Glutamatergic neuron (in vitro differentiated cells): Measurements from ENCODE around the gene TSHZ2. TPM values are rescaled to one million over a fixed set of nuclear protein-coding genes. Genes with fewer than 3 reads are reported as not detected.

Experiments used
- DNase-seq: peaks from one replicate; pipeline ENCODE4 v3.0.0; 2022
- H3K27ac Mint-ChIP-seq: one replicate; pipeline ENCODE4 v1.8.0; 2020; ENCODE audit warnings: mild to moderate bottlenecking, mixed read lengths, inconsistent platforms; ENCODE audit not compliant: unreplicated experiment
- H3K27me3 Mint-ChIP-seq: one replicate; pipeline ENCODE4 v1.8.0; 2020; ENCODE audit warnings: mild to moderate bottlenecking, moderate library complexity, mixed read lengths, inconsistent platforms; ENCODE audit not compliant: unreplicated experiment
- H3K36me3 Mint-ChIP-seq: one replicate; pipeline ENCODE4 v1.8.0; 2020; ENCODE audit warnings: mild to moderate bottlenecking, mixed read lengths, inconsistent platforms; ENCODE audit not compliant: unreplicated experiment
- H3K4me1 Mint-ChIP-seq: one replicate; pipeline ENCODE4 v1.8.0; 2020; ENCODE audit warnings: mild to moderate bottlenecking, low read depth, mixed read lengths, inconsistent platforms; ENCODE audit not compliant: unreplicated experiment
- H3K4me3 Mint-ChIP-seq: one replicate; pipeline ENCODE4 v1.8.0; 2020; ENCODE audit warnings: mild to moderate bottlenecking, mixed read lengths, inconsistent platforms; ENCODE audit not compliant: unreplicated experiment
- H3K9me3 Mint-ChIP-seq: one replicate; pipeline ENCODE4 v1.8.0; 2020; ENCODE audit warnings: mild to moderate bottlenecking, moderate library complexity, mixed read lengths, inconsistent platforms; ENCODE audit not compliant: unreplicated experiment
- CTCF ChIP-seq: fragments of 200-600 bp; sonication (generic); IDR thresholded peaks from one replicate; pipeline ENCODE4 v1.5.0; 2021; ENCODE audit not compliant: partially characterized antibody, unreplicated experiment
- total RNA-seq: library from RNA; stranded (reverse); fragmentation: NEBNext Ultra II Directional; extraction: Animal tissue kit (Norgen Biotek cat#: 25700); gene quantifications from one replicate; pipeline ENCODE4 v1.2.1, GENCODE V29; 2021; ENCODE audit not compliant: unreplicated experiment

The TSHZ2 gene
- total RNA-seq, 1 donor from 2014 or later: 10.0 TPM

- no peak overlapping the region for H3K27ac Mint-ChIP-seq
- no peaks in the 10 kb centered on the region for H3K9me3 Mint-ChIP-seq
- peaks cover 3% of the 10 kb centered on the region for H3K27me3 Mint-ChIP-seq
- H3K4me3 Mint-ChIP-seq: no peak overlapping the region
- no peak for TF ChIP-seq CTCF
- no peak for DNase-seq
- H3K4me1 Mint-ChIP-seq: no peaks in the 10 kb centered on the region
- H3K36me3 Mint-ChIP-seq: peaks cover 4% of the 10 kb centered on the region
Measured at GRCh38 chr20:53260591-53260990, 288.4 kb downstream of the TSHZ2 start.

GRCh38 chr20:53262365-53262764 is 290.2 kb downstream of the TSHZ2 start:
- no peak for DNase-seq
- H3K4me1 Mint-ChIP-seq: no peaks in the 10 kb centered on the region
- H3K9me3 Mint-ChIP-seq: peaks cover 4% of the 10 kb centered on the region
- H3K27ac Mint-ChIP-seq: no peak overlapping the region
- no peak overlapping the region for H3K4me3 Mint-ChIP-seq
- H3K27me3 Mint-ChIP-seq: peaks cover 1% of the 10 kb centered on the region
- H3K36me3 Mint-ChIP-seq: no peaks in the 10 kb centered on the region
- TF ChIP-seq CTCF: no peak

- no peak for TF ChIP-seq CTCF
- Mint-ChIP-seq H3K4me3 (no peak overlapping the region), H3K4me1 (no peaks in the 10 kb centered on the region), H3K36me3 (no peaks in the 10 kb centered on the region), H3K9me3 (peaks cover 4% of the 10 kb centered on the region), H3K27me3 (no peaks in the 10 kb centered on the region), H3K27ac (no peak overlapping the region)
- no peak for DNase-seq
Measured at GRCh38 chr20:53263554-53264438, 291.6 kb downstream of the TSHZ2 start.

GRCh38 chr20:53264604-53265003 is 292.4 kb downstream of the TSHZ2 start:
- no peaks in the 10 kb centered on the region for H3K4me1 Mint-ChIP-seq
- no peak for TF ChIP-seq CTCF
- DNase-seq: no peak
- H3K9me3 Mint-ChIP-seq: peaks cover 4% of the 10 kb centered on the region
- no peak overlapping the region for H3K27ac Mint-ChIP-seq
- H3K27me3 Mint-ChIP-seq: no peaks in the 10 kb centered on the region
- no peaks in the 10 kb centered on the region for H3K36me3 Mint-ChIP-seq
- no peak overlapping the region for H3K4me3 Mint-ChIP-seq

- Mint-ChIP-seq H3K27ac (no peak overlapping the region), H3K4me1 (peaks cover 2% of the 10 kb centered on the region)
- no peak for TF ChIP-seq CTCF
Measured at GRCh38 chr20:53265304-53265875, 293.2 kb downstream of the TSHZ2 start.

More at GRCh38 chr20:53265304-53265875, 293.2 kb downstream of the TSHZ2 start:
- Mint-ChIP-seq H3K4me3 (no peak overlapping the region), H3K36me3 (no peaks in the 10 kb centered on the region), H3K27me3 (no peaks in the 10 kb centered on the region), H3K9me3 (peaks cover 4% of the 10 kb centered on the region)
- DNase-seq: no peak
